Ovary (tissue), 3 donors: ENCODE results near the gene GRIK3.

ENCODE experiments used
- EP300 ChIP-seq: sonication (generic); formaldehyde crosslinking; IDR thresholded peaks from one replicate; pipeline ENCODE4 v1.6.1; 2017; ENCODE audit warnings: antibody characterized with exemption
- POLR2A ChIP-seq: fragments of 450-650 bp; IDR thresholded peaks from one replicate; pipeline ENCODE4 v1.6.1; 2017; ENCODE audit warnings: antibody characterized with exemption, mild to moderate bottlenecking, moderate library complexity
- TF ChIP-seq, protein P1 (sequence below), 3 donors: fragments of 450-650 bp in 2 of 3; fragments of 200-600 bp in 1 of 3; IDR thresholded peaks; one replicate each; pipeline versions ENCODE4 v1.5.1 to v1.8.0; 2016 to 2022; ENCODE audit warnings: antibody characterized with exemption in 3 of 3, mild to moderate bottlenecking in 1 of 3
- donor health status: DM: no; HTN: no; CAD: no.

GRCh38 chr1:36836916-36837315 is 197.4 kb downstream of the GRIK3 start:
- TF ChIP-seq, protein P1, sequence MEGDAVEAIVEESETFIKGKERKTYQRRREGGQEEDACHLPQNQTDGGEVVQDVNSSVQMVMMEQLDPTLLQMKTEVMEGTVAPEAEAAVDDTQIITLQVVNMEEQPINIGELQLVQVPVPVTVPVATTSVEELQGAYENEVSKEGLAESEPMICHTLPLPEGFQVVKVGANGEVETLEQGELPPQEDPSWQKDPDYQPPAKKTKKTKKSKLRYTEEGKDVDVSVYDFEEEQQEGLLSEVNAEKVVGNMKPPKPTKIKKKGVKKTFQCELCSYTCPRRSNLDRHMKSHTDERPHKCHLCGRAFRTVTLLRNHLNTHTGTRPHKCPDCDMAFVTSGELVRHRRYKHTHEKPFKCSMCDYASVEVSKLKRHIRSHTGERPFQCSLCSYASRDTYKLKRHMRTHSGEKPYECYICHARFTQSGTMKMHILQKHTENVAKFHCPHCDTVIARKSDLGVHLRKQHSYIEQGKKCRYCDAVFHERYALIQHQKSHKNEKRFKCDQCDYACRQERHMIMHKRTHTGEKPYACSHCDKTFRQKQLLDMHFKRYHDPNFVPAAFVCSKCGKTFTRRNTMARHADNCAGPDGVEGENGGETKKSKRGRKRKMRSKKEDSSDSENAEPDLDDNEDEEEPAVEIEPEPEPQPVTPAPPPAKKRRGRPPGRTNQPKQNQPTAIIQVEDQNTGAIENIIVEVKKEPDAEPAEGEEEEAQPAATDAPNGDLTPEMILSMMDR (IDR thresholded peaks at IDR 0.05), result no peak
- TF ChIP-seq POLR2A (no peak), EP300 (no peak)
